OCI-LY1 (cell line): ENCODE data around the gene IL10.

Source experiments
- H2AFZ ChIP-seq: fragments of 200-600 bp; sonication (generic), shearing (Covaris generic); 2 replicates; pipeline ENCODE4 v1.6.0; 2014; ENCODE audit warnings: antibody characterized with exemption, mild to moderate bottlenecking, low read length
- H3F3A ChIP-seq: fragments of 200-600 bp; sonication (generic), shearing (Covaris generic); 2 replicates; pipeline ENCODE4 v1.6.0; 2014; ENCODE audit warnings: mild to moderate bottlenecking, antibody characterized with exemption, low read length, moderate library complexity; ENCODE audit not compliant: insufficient read depth
- H3K27ac ChIP-seq: fragments of 200-600 bp; sonication (generic); 2 replicates; pipeline ENCODE4 v1.5.1; 2014; ENCODE audit warnings: low read length, mixed run types, mild to moderate bottlenecking, low read depth; ENCODE audit not compliant: poor library complexity, severe bottlenecking
- H3K27me3 ChIP-seq: fragments of 200-600 bp; sonication (generic); 2 replicates; pipeline ENCODE4 v1.6.0; 2014; ENCODE audit warnings: antibody characterized with exemption, mild to moderate bottlenecking, low read length, moderate library complexity; ENCODE audit not compliant: insufficient read depth
- H3K36me3 ChIP-seq: fragments of 200-600 bp; sonication (generic); 2 replicates; pipeline ENCODE4 v1.6.1; 2014; ENCODE audit warnings: mild to moderate bottlenecking, antibody characterized with exemption, low read length, moderate library complexity, mixed read lengths; ENCODE audit not compliant: insufficient read depth
- H3K4me1 ChIP-seq: fragments of 200-600 bp; sonication (generic); 2 replicates; pipeline ENCODE4 v1.5.1; 2014; ENCODE audit warnings: mild to moderate bottlenecking, low read length, moderate library complexity; ENCODE audit not compliant: insufficient read depth, severe bottlenecking
- H3K4me2 ChIP-seq: fragments of 200-600 bp; sonication (generic), shearing (Covaris generic); 2 replicates; pipeline ENCODE4 v1.6.1; 2014; ENCODE audit warnings: low read length
- H3K4me3 ChIP-seq: fragments of 200-600 bp; sonication (generic); 2 replicates; pipeline ENCODE4 v1.5.1; 2014; ENCODE audit warnings: low read length, low read depth, mild to moderate bottlenecking, mixed read lengths; ENCODE audit not compliant: poor library complexity, severe bottlenecking
- H3K79me2 ChIP-seq: fragments of 200-600 bp; shearing (Covaris generic); 2 replicates; pipeline ENCODE4 v1.6.1; 2016; ENCODE audit warnings: mixed run types, low read length, mixed read lengths; ENCODE audit not compliant: insufficient read depth
- H3K9ac ChIP-seq: fragments of 200-600 bp; sonication (generic), shearing (Covaris generic); 2 replicates; pipeline ENCODE4 v1.6.1; 2014; ENCODE audit warnings: mild to moderate bottlenecking, low read length, mixed read lengths
- H3K9me2 ChIP-seq: fragments of 200-600 bp; sonication (generic), shearing (Covaris generic); 2 replicates; pipeline ENCODE4 v1.6.1; 2014; ENCODE audit warnings: low read depth, mild to moderate bottlenecking, low read length, mixed read lengths
- H3K9me3 ChIP-seq: fragments of 200-600 bp; shearing (Covaris generic); 2 replicates; pipeline ENCODE4 v1.6.1; 2014; ENCODE audit warnings: low read length, mixed read lengths
- H4K20me1 ChIP-seq: fragments of 200-600 bp; sonication (generic), shearing (Covaris generic); 2 replicates; pipeline ENCODE4 v1.6.0; 2016; ENCODE audit warnings: mild to moderate bottlenecking, low read length; ENCODE audit not compliant: insufficient read depth
- EZH2 ChIP-seq: fragments of 200-600 bp; sonication (generic), shearing (Covaris generic); IDR thresholded peaks from 2 replicates; pipeline ENCODE4 v1.8.0; 2017; ENCODE audit warnings: borderline replicate concordance, mixed run types, mild to moderate bottlenecking, antibody characterized with exemption, low read length, moderate library complexity, mixed read lengths
- TF ChIP-seq, protein P1 (sequence below): fragments of 200-600 bp; sonication (generic), shearing (Covaris generic); IDR thresholded peaks from 2 replicates; pipeline ENCODE4 v1.5.1; 2017; ENCODE audit warnings: mild to moderate bottlenecking, antibody characterized with exemption, low read length, moderate library complexity, mixed read lengths

IL10 gene

DNA sequence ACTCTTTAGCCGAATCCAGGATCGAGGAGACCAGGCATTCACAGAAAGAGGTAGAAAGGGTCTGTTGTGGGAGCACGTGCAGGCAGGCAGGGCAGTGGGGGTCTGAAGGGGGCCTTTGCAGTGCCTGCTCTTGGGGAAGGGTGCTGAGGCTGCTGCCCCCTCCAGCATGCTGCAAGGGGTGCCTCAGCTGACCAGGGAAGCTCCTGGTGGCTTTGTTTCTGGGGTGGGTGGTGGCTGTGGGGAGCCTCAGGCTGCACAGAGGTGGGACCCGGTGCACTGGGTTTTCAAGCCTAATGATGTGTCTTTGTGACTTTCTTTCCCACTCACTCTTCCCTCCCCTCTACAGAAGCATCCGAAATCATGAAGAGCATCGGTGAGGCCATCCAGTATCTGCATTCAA is 43.2 kb downstream of the IL10 start:
- Histone ChIP-seq H3K9me2 (no peaks in the 10 kb centered on the region), H3K27ac (no peak overlapping the region), H3K4me1 (no peaks in the 10 kb centered on the region), H4K20me1 (no peaks in the 10 kb centered on the region), H3K9ac (no peak overlapping the region), H3K79me2 (no peaks in the 10 kb centered on the region), H3K4me3 (no peak overlapping the region), H3K27me3 (no peaks in the 10 kb centered on the region), H2AFZ (no peak overlapping the region), H3K4me2 (no peak overlapping the region), H3K9me3 (no peaks in the 10 kb centered on the region), H3F3A (no peaks in the 10 kb centered on the region), H3K36me3 (peaks cover 13% of the 10 kb centered on the region; the same call in 1 of the 2 replicates)
- TF ChIP-seq EZH2 = no peak
- TF ChIP-seq, protein P1, sequence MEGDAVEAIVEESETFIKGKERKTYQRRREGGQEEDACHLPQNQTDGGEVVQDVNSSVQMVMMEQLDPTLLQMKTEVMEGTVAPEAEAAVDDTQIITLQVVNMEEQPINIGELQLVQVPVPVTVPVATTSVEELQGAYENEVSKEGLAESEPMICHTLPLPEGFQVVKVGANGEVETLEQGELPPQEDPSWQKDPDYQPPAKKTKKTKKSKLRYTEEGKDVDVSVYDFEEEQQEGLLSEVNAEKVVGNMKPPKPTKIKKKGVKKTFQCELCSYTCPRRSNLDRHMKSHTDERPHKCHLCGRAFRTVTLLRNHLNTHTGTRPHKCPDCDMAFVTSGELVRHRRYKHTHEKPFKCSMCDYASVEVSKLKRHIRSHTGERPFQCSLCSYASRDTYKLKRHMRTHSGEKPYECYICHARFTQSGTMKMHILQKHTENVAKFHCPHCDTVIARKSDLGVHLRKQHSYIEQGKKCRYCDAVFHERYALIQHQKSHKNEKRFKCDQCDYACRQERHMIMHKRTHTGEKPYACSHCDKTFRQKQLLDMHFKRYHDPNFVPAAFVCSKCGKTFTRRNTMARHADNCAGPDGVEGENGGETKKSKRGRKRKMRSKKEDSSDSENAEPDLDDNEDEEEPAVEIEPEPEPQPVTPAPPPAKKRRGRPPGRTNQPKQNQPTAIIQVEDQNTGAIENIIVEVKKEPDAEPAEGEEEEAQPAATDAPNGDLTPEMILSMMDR = no peak

DNA sequence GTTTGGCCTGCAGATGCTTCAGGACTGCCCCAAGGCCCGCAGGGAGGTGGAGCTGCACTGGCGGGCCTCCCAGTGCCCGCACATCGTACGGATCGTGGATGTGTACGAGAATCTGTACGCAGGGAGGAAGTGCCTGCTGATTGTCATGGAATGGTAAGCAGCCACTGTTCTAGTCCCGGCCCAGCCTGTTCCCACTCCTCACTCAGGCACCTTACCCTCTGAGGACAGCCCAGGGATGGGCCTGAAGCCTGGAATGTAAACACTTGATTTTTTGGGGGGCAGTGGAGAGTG is 43.7 kb downstream of the IL10 start:
- Histone ChIP-seq H3K27me3 (no peaks in the 10 kb centered on the region), H4K20me1 (no peaks in the 10 kb centered on the region), H3K27ac (no peak overlapping the region), H2AFZ (no peak overlapping the region), H3K9ac (no peak overlapping the region), H3F3A (no peaks in the 10 kb centered on the region), H3K79me2 (no peaks in the 10 kb centered on the region), H3K4me1 (no peaks in the 10 kb centered on the region), H3K4me3 (no peak overlapping the region), H3K36me3 (peaks cover 13% of the 10 kb centered on the region; the same call in 1 of the 2 replicates), H3K9me2 (no peaks in the 10 kb centered on the region), H3K9me3 (no peaks in the 10 kb centered on the region), H3K4me2 (no peak overlapping the region)
- TF ChIP-seq EZH2 = no peak
- TF ChIP-seq, protein P1 = no peak

DNA sequence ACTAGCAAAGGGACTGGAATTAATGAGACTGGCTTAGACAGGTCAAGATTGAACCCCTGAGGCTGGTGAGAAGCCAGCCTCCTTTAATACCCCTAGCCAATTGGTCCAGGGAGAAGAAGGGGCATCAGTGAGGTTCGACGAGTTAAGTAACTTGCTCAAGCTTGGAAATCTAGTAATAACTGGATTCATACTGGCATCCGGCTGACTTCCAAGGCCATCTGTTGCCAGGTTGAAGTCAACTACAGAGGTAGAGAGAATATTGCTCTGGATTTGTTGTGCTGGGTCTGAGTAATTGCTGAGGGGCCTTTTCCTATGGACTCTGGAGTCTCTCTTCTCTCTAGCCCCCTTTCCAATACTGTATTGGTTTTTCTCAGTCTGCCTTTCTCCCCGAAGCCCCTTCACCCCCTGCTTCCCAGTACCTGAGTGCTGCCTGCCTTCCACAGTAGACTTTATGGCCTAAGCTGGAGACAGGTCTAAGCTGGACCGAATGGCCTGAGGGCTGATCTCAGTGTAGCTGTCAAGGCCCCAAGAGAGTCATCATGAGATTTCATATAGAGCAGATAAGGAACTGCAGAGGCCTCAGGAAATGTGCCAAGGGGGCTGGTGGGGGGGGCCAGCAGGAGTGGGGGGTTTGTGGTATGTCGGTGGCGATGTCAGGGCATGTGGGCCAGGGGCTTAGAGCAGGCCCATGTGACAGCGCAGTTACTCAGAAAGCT is 44.2 kb downstream of the IL10 start:
- no peak for TF ChIP-seq EZH2
- TF ChIP-seq, protein P1 = no peak
- Histone ChIP-seq H3K4me2 (no peak overlapping the region), H2AFZ (no peak overlapping the region)

More for the DNA sequence above, 44.2 kb downstream of the IL10 start:
- peaks cover 13% of the 10 kb centered on the region; the same call in 1 of the 2 replicates for H3K36me3 ChIP-seq
- H3K4me3 ChIP-seq = no peak overlapping the region
- H3K9me3 ChIP-seq = no peaks in the 10 kb centered on the region
- H3K4me1 ChIP-seq = no peaks in the 10 kb centered on the region
- no peaks in the 10 kb centered on the region for H3F3A ChIP-seq
- no peaks in the 10 kb centered on the region for H3K27me3 ChIP-seq
- H3K9me2 ChIP-seq = no peaks in the 10 kb centered on the region
- no peaks in the 10 kb centered on the region for H3K79me2 ChIP-seq
- no peak overlapping the region for H3K27ac ChIP-seq
- no peaks in the 10 kb centered on the region for H4K20me1 ChIP-seq
- H3K9ac ChIP-seq = no peak overlapping the region
